GM18907 (cell line): Measurements from ENCODE around the gene CPZ.
"Not testable (repeated sequence)": the region's sequence is repeated elsewhere in the genome, so short reads cannot be mapped to it uniquely, and the experiment has no call there.

Source experiments
- ATAC-seq: cut with Tn5 transposase; IDR thresholded peaks from one replicate; pipeline ENCODE4 v1.9.1; 2021; ENCODE audit warnings: mild to moderate bottlenecking, moderate library complexity; ENCODE audit not compliant: unreplicated experiment

The CPZ gene

DNA sequence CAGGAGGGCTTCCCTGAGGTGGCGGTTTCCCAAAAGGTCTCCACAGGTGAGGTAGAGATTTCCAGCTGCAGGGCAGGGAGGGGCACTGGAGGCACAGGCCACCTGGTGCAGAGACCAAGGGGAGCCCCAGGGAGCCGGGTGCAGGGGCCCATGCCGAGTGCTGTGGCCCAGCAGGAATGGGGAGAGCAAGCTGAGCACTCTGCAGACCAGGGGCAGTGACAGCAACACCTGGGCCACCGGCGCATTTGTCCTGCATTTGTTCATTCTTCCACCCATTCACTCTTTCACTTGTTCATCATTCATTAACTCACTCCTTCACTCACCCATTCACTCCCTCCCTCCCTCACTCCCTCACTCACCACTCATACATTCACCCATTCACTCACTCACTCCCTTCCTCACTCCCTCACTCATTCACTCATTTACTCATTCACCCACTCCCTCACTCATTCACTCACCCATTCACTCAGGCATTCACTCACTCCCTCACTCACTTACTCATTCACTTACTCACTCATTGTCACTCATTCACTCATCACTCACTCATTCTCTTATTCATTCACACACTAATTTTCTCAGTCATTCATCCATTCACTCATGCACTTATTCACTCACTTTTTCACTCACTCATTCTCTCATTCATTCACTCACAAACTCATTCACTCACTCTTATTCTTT is 16.3 kb downstream of the CPZ start:
- no peak for ATAC-seq

DNA sequence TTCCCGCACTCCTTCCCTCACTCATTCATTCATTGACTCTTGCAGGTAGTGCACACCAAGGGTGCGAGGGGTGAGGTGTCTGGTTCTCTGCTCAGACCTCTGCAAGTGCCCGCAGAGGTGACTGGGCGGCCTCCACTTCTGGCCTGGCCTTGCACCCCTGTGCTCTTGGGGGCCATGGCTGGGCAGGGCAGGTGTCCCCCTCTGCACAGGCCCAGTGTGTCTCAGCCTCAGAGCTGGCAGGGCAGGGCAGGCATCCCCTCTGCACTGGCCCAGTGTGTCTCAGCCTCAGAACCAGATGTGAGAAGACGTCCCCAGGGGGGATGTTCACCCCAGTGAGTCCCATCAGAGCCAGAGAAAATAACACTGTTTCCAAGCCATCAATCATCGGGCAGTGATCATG is 16.8 kb downstream of the CPZ start:
- no peak for ATAC-seq

DNA sequence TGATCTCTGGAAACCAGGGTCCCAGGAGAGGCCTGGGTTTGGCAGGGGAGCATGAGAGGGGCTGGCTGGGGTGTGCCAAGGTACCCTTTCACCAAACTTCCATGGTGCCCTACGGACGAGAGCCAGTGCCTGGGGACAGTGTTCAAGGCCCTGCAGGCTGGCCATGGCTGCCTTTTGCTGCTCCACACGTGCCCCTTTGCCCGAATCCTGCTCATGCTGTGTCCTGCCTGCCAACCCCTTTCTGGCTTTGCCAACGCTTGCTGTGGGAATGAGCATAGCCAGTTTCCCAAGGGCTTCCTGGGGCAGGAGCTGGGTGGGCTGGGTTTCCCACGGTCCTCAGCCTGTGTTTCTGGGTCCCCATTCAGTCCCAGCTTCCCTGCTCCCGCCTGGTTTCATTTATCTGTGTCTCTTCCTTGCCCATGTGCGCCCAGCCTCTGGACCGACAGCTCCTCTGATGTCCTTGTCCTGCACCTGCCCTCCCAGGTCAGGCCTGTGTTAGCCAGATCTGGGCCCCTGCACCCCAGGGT is 17.3 kb downstream of the CPZ start:
- ATAC-seq, result no peak

- ATAC-seq, result no peak
These were observed 18.5 kb downstream of the CPZ start for GRCh38 chr4:8610858-8611616.

DNA sequence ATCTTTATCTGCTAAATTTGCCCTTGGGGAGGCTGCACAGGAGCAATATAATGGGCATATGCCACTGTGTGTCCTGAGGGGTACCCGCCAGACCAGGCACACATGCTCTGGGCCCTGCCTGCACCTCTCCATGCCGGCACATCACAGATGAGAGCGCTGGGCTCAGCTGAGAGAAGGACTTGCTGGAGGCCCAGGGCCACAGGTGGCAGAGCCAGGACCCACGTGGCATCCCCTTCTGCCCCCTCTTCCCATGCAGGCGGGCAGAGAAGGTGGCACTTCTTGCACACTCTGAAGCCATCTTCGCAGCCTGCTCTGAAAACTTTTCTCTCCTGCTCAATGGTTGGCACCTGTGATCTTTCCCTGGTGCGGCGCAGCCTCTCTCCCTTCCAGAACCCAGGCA is 20.1 kb downstream of the CPZ start:
- ATAC-seq, result no peak

DNA sequence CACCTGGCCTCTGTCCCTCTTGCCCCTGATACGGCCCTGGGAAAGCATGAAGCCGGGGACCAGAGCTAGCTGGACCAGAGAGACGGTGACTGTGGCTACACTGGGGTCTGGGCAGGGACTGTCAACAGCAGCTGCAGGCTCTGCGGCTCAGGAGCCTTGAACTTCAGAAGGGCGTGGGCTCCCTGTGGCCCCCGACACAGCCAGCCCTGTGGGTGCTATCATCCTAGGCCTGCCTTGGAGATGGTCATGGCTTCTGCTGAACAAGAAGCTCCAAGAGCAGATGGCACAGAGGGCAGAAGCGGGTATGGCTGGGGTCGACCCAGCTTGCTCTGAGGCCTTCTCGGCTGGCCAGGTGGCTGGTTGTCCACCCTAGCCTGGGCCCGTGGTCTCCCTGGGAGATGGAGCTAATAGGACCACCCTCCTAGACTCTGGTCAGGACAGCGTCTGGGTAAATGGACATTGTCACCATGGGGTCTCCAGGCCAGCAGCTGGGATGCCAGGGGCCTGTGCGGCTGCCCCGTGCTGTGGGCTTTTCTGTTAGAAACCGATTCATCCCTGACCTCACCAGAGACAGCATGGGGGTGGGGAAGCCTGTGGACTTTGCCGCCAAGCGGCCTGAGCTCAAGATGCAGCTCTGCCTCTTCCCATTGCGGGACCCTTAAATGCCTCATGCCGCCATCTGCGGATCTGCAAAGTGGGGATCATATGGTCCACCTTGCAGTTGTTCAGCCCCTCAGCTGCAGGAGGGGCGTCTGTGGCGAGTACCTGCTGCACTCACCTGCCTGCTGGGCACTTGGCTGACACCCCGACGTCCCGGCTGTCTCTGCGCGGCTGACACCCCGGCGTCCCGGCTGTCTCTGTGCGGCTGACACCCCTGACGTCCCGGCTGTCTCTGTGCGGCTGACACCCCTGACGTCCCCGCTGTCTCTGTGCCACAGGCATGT is 21.1 kb downstream of the CPZ start:
- no peak for ATAC-seq

DNA sequence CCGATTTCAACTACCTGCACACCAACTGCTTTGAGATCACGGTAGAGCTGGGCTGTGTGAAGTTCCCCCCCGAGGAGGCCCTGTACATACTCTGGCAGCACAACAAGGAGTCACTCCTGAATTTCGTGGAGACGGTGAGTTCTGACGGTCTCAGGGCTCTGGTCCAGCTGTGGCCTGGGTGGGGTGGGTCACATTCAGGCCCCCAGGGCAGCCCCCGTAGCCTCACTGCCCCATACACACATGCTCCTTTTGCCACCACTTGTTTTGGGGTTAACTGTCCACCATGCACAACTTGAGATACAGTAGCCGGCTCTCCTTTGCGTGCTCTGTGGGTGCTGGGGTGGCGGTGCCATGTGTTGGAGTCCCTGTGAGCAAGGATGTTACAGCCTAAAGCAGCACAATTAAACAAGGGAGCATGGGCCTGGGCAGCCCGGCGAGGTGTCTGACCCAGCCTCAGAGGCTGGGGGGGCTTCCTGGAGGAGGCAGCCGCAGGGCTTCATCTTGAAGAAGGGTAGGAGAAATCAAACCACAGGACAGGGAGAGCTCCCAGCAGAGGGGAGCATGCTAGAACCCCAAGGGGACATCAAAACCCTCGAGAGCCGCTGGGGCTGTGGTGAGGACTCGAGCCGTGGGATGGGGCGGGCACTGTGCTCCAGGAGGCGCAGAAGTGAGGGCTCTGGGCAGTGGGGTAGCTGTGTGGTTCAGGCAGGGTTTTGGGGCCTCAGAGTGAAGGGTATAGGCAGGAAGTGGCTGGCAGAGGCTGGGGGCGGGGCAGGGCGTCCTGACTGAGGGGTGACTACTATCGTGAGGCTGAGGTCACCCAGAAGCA is 22.0 kb downstream of the CPZ start:
- ATAC-seq, result no peak

- no peak for ATAC-seq
These were observed 22.8 kb downstream of the CPZ start for GRCh38 chr4:8615366-8615765.

DNA sequence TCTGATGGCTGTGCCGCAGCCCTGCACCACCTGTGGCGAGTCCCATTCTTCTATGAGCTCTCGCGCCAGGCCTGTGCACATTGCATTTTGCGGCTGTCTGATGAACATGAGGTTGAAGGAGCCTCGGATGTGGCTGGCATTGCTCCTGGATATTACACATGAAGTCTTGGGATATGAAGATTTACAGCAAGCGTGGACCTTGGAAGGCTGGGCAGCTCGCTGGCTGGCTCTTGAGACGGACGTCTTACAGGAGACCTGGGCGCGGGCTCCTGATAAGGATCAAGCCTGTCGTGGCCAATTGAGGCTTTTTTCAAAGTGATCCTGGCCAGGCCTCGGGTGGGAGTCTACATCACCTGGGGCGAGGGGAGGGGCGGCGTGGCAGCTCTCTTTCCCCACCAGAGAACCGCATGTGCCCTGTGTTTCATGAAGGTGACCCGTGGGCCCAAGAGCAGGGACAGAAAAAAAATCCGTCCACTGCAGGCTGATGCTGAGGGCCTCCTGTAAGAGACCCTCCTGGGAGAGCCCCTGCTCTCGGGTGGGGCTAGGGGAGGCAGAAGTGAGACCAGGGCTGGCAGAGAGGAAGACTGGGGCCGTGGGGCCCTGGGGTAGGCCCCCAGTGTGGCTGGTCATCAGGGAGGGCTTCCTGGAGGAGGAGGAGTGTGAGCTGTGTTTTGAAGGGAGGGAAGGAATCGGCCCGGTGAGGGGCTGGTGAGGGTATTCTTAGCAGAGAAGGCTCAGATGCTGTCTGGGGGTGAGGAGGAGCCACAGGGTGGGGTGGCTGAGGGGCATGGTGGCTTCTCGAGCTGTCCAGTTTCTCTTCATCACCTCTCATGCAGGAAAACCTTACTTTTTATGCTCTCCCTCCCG is 23.6 kb downstream of the CPZ start:
- no peak for ATAC-seq

DNA sequence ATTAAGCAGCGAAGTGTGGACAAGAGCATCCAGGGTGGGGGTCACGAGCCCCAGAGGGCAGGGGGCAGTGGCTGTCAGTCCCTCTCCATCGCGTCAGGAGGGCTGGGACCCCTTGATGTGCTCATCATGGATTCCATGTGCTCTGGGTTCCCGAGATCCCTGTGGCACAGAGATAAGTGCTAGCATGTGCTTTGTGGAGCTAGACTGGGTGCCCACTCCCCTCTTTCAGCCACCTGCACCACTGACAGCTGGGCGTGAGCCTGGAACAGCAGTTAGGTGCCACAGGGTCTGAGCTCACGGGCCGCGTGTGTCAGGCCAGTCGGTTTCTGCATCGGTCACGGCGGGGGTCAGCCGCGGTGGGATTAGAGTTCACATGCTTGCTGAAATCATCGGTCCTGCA is 24.3 kb downstream of the CPZ start:
- ATAC-seq, result no peak

GRCh38 chr4:8617486-8618040 is 25.0 kb downstream of the CPZ start:
- no peak for ATAC-seq

DNA sequence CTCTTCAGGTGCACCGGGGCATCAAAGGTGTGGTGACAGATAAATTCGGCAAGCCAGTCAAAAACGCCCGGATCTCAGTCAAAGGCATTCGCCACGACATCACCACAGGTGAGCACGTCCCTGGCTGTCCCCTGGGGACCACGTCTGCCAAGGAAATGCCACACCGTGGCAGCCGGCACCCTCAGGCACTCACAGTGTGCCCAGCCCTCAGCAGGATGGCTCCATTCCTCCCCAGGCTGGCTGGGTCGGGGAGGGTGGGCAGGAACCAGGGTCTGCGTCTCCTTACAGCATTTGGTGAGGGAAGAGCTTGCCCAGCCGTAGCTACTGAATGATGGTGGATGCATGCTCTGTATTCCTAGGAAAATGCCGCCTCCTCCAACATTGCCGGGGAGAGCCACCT is 25.9 kb downstream of the CPZ start:
- no peak for ATAC-seq

DNA sequence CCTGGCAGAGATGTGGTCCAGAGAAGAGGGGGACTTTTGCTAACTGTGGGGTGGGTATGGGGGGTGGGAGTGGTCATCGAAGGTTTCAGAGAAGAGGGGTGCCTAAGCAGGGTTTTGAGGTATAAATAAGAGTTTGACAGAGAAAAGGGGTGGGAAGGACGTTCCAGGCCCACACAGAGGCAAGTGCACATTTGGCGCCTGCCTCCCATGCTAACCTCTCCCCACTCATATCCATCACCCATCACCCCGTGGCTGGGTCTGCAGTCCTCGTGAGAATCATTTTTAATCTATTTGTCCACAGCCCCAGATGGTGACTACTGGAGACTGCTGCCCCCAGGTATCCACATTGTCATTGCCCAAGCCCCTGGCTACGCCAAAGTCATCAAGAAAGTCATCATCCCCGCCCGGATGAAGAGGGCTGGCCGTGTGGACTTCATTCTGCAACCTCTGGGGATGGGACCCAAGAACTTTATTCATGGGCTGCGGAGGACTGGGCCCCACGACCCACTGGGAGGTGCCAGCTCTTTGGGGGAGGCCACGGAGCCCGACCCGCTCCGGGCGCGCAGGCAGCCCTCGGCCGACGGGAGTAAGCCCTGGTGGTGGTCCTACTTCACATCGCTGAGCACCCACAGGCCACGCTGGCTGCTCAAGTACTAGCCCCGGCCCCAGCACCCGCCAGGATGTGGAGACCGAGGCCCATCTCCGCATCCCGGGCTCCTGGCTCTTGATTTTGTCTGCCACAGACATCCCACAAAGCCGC is 26.6 kb downstream of the CPZ start:
- ATAC-seq, result no peak

DNA sequence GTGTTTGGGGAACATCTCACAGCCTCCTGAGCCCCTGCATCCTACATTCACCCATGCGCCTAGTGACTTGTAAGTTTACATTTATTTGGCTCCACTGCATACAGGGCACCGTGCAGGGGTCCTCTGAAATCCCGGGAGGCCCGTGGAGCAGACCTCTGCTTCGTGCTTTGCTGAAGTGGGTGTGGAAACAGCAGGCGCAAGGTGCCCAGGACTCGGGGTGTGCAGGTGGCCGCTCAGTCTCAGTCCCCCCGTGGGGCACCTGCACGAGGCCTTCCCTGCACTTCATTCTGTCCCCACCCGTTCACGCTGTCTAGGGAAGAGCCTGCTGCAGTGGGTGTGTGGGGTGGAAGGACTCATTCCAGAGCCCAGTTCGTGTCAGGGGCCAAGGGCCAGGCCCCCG is 28.6 kb downstream of the CPZ start:
- not testable (repeated sequence) for ATAC-seq

GRCh38 chr4:8624601-8625272 is 32.2 kb downstream of the CPZ start:
- ATAC-seq, result not testable (repeated sequence)

- ATAC-seq, result not testable (repeated sequence)
These were observed 37.8 kb downstream of the CPZ start for GRCh38 chr4:8630240-8630905.

- ATAC-seq, result not testable (repeated sequence)
These were observed 39.3 kb downstream of the CPZ start for GRCh38 chr4:8631896-8632295.
